HepG2 (cell line): ENCODE data around the gene PLS1. TPM values are rescaled to one million over a fixed set of nuclear protein-coding genes. Genes with fewer than 3 reads are reported as not detected.

ENCODE experiments used
- ARHGAP35 ChIP-seq: sonication (generic); formaldehyde crosslinking; IDR thresholded peaks from 2 replicates; pipeline ENCODE4 v1.9.0; 2022; ENCODE audit warnings: mild to moderate bottlenecking, inconsistent platforms, moderate library complexity, missing genetic modification reagents, borderline replicate concordance
- PRPF4 ChIP-seq: fragments of 200-400 bp; formaldehyde crosslinking; IDR thresholded peaks from 2 replicates; pipeline ENCODE4 v1.6.1; 2016; ENCODE audit warnings: low read length, low read depth; ENCODE audit not compliant: poor library complexity, severe bottlenecking
- U2AF1 ChIP-seq: fragments of 200-400 bp; formaldehyde crosslinking; optimal IDR thresholded peaks from 2 replicates; pipeline ENCODE3; 2017; ENCODE audit warnings: mild to moderate bottlenecking, low read depth, low read length
- ZNF460 ChIP-seq: sonication (generic); formaldehyde crosslinking; IDR thresholded peaks from 2 replicates; pipeline ENCODE4 v1.5.1; 2020; ENCODE audit warnings: missing genetic modification reagents, mild to moderate bottlenecking, borderline replicate concordance
- ZNF776 ChIP-seq: sonication (generic); formaldehyde crosslinking; IDR thresholded peaks from 2 replicates; pipeline ENCODE4 v1.4.0; 2020; ENCODE audit warnings: mild to moderate bottlenecking, missing genetic modification reagents
- polyA plus RNA-seq, 8 experiments: library from polyadenylated mRNA; depleted of rRNA in 3 of 8; stranded (reverse) in 7 of 8; unstranded in 1 of 8; fragments of >200 nt; fragmentation: Illumina TruSeq in 4 of 8; extraction: Trizol in 4 of 8; gene quantifications; 2 replicates each; pipeline versions ENCODE4 v1.2.1 to v1.2.3, GENCODE V29; 2011 to 2016; ENCODE audit warnings: low read depth in 4 of 8, missing spikeins in 1 of 8, mixed read lengths in 1 of 8; ENCODE audit not compliant: insufficient read depth in 1 of 8
- total RNA-seq, 5 experiments: library from RNA; depleted of rRNA; stranded (reverse); fragments of >200 nt; fragmentation: Illumina TruSeq; extraction: Trizol; gene quantifications; 2 replicates each; pipeline ENCODE4 v1.2.3, GENCODE V29; 2016; ENCODE audit warnings: low read depth in 1 of 5
- TF ChIP-seq, protein P1 (sequence below): sonication (generic); formaldehyde crosslinking; IDR thresholded peaks from 2 replicates; pipeline ENCODE4 v1.4.0; 2020; ENCODE audit warnings: mild to moderate bottlenecking, missing genetic modification reagents
- TF ChIP-seq, protein P2 (sequence below): sonication (generic); formaldehyde crosslinking; IDR thresholded peaks from 2 replicates; pipeline ENCODE4 v1.4.0; 2020; ENCODE audit warnings: missing genetic modification reagents, borderline replicate concordance
- TF ChIP-seq, protein P3 (sequence below): sonication (generic); formaldehyde crosslinking; IDR thresholded peaks from 2 replicates; pipeline ENCODE4 v1.4.0; 2020; ENCODE audit warnings: missing genetic modification reagents, borderline replicate concordance
- TF ChIP-seq, protein P4 (sequence below): sonication (generic); formaldehyde crosslinking; IDR thresholded peaks from 2 replicates; pipeline ENCODE4 v1.8.1; 2023; ENCODE audit warnings: mild to moderate bottlenecking, inconsistent platforms, moderate library complexity, missing genetic modification reagents, borderline replicate concordance
- TF ChIP-seq, protein P5 (sequence below): sonication (generic); formaldehyde crosslinking; IDR thresholded peaks from 2 replicates; pipeline ENCODE4 v1.5.0; 2020; ENCODE audit warnings: mild to moderate bottlenecking, missing genetic modification reagents, borderline replicate concordance

Gene PLS1
- total and polyA plus RNA-seq, 2 of the 13 experiments (the other 11 are each of a cell fraction or from before 2014, with no cell fraction given) = 11.2 to 21.1 TPM

DNA sequence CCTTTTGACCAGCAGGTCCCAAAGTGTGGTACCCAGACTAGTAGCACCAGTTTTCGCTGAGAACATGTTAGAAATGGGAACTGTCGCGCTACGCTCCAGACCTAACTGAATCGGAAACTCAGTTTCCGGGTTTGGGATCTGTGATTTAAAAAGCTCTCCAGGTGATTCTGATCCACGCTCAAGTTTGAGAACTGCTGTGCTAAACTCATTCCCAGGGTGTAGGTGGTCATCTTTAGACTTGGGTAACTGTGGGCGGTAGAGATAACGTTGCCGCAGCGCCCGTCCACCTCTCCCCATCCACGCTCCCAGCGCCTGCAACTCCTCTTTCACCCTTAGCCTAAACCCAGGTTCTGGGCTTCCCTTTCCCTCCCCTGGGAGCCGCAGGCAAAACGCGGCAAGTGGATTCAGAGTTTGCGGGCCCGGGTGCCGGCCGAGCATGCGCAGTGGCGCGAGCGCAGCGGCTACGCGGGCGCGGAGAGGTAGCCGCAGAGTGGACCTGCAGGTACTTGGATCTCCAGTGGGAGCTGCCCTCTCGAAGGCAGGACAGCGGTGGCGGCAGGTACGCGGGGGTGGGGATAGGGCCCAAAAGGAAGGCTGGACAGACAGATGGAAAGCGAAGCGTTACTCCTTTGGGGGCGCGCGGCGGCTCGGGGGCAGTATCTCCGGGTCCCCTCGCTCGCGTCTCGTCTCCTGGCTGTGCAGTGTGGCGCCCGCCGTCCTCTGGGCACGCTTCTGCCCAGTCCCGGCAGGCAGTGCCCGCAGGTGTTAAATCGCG is at the start of gene PLS1 (continued):
- peak; percentile 69 for TF ChIP-seq U2AF1
- TF ChIP-seq ZNF460 (CRISPR knock-in tag) = no peak; the same call in 1 of the 2 replicates
- TF ChIP-seq, protein P1, sequence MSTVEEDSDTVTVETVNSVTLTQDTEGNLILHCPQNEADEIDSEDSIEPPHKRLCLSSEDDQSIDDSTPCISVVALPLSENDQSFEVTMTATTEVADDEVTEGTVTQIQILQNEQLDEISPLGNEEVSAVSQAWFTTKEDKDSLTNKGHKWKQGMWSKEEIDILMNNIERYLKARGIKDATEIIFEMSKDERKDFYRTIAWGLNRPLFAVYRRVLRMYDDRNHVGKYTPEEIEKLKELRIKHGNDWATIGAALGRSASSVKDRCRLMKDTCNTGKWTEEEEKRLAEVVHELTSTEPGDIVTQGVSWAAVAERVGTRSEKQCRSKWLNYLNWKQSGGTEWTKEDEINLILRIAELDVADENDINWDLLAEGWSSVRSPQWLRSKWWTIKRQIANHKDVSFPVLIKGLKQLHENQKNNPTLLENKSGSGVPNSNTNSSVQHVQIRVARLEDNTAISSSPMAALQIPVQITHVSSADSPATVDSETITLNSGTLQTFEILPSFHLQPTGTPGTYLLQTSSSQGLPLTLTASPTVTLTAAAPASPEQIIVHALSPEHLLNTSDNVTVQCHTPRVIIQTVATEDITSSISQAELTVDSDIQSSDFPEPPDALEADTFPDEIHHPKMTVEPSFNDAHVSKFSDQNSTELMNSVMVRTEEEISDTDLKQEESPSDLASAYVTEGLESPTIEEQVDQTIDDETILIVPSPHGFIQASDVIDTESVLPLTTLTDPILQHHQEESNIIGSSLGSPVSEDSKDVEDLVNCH = no peak
- peak; percentile 83; the same call in 1 of the 2 replicates for TF ChIP-seq ARHGAP35 (CRISPR knock-in tag)
- TF ChIP-seq, protein P2, sequence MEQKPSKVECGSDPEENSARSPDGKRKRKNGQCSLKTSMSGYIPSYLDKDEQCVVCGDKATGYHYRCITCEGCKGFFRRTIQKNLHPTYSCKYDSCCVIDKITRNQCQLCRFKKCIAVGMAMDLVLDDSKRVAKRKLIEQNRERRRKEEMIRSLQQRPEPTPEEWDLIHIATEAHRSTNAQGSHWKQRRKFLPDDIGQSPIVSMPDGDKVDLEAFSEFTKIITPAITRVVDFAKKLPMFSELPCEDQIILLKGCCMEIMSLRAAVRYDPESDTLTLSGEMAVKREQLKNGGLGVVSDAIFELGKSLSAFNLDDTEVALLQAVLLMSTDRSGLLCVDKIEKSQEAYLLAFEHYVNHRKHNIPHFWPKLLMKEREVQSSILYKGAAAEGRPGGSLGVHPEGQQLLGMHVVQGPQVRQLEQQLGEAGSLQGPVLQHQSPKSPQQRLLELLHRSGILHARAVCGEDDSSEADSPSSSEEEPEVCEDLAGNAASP (CRISPR knock-in tag) = peak; percentile 75; the same call in 1 of the 2 replicates
- TF ChIP-seq, protein P3, sequence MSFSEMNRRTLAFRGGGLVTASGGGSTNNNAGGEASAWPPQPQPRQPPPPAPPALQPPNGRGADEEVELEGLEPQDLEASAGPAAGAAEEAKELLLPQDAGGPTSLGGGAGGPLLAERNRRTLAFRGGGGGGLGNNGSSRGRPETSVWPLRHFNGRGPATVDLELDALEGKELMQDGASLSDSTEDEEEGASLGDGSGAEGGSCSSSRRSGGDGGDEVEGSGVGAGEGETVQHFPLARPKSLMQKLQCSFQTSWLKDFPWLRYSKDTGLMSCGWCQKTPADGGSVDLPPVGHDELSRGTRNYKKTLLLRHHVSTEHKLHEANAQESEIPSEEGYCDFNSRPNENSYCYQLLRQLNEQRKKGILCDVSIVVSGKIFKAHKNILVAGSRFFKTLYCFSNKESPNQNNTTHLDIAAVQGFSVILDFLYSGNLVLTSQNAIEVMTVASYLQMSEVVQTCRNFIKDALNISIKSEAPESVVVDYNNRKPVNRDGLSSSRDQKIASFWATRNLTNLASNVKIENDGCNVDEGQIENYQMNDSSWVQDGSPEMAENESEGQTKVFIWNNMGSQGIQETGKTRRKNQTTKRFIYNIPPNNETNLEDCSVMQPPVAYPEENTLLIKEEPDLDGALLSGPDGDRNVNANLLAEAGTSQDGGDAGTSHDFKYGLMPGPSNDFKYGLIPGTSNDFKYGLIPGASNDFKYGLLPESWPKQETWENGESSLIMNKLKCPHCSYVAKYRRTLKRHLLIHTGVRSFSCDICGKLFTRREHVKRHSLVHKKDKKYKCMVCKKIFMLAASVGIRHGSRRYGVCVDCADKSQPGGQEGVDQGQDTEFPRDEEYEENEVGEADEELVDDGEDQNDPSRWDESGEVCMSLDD (CRISPR knock-in tag) = no peak; the same call in 1 of the 2 replicates
- TF ChIP-seq, protein P4, sequence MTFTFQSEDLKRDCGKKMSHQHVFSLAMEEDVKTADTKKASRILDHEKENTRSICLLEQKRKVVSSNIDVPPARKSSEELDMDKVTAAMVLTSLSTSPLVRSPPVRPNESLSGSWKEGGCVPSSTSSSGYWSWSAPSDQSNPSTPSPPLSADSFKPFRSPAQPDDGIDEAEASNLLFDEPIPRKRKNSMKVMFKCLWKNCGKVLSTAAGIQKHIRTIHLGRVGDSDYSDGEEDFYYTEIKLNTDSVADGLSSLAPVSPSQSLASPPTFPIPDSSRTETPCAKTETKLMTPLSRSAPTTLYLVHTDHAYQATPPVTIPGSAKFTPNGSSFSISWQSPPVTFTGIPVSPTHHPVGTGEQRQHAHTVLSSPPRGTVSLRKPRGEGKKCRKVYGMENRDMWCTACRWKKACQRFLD (CRISPR knock-in tag) = peak; percentile 48; the same call in 1 of the 2 replicates
- no peak for TF ChIP-seq PRPF4
- TF ChIP-seq, protein P5, sequence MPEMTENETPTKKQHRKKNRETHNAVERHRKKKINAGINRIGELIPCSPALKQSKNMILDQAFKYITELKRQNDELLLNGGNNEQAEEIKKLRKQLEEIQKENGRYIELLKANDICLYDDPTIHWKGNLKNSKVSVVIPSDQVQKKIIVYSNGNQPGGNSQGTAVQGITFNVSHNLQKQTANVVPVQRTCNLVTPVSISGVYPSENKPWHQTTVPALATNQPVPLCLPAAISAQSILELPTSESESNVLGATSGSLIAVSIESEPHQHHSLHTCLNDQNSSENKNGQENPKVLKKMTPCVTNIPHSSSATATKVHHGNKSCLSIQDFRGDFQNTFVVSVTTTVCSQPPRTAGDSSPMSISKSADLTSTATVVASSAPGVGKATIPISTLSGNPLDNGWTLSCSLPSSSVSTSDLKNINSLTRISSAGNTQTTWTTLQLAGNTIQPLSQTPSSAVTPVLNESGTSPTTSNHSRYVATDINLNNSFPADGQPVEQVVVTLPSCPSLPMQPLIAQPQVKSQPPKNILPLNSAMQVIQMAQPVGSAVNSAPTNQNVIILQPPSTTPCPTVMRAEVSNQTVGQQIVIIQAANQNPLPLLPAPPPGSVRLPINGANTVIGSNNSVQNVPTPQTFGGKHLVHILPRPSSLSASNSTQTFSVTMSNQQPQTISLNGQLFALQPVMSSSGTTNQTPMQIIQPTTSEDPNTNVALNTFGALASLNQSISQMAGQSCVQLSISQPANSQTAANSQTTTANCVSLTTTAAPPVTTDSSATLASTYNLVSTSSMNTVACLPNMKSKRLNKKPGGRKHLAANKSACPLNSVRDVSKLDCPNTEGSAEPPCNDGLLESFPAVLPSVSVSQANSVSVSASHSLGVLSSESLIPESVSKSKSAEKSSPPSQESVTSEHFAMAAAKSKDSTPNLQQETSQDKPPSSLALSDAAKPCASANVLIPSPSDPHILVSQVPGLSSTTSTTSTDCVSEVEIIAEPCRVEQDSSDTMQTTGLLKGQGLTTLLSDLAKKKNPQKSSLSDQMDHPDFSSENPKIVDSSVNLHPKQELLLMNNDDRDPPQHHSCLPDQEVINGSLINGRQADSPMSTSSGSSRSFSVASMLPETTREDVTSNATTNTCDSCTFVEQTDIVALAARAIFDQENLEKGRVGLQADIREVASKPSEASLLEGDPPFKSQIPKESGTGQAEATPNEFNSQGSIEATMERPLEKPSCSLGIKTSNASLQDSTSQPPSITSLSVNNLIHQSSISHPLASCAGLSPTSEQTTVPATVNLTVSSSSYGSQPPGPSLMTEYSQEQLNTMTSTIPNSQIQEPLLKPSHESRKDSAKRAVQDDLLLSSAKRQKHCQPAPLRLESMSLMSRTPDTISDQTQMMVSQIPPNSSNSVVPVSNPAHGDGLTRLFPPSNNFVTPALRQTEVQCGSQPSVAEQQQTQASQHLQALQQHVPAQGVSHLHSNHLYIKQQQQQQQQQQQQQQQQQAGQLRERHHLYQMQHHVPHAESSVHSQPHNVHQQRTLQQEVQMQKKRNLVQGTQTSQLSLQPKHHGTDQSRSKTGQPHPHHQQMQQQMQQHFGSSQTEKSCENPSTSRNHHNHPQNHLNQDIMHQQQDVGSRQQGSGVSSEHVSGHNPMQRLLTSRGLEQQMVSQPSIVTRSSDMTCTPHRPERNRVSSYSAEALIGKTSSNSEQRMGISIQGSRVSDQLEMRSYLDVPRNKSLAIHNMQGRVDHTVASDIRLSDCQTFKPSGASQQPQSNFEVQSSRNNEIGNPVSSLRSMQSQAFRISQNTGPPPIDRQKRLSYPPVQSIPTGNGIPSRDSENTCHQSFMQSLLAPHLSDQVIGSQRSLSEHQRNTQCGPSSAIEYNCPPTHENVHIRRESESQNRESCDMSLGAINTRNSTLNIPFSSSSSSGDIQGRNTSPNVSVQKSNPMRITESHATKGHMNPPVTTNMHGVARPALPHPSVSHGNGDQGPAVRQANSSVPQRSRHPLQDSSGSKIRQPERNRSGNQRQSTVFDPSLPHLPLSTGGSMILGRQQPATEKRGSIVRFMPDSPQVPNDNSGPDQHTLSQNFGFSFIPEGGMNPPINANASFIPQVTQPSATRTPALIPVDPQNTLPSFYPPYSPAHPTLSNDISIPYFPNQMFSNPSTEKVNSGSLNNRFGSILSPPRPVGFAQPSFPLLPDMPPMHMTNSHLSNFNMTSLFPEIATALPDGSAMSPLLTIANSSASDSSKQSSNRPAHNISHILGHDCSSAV (CRISPR knock-in tag) = no peak
- peak; percentile 40; the same call in 1 of the 2 replicates for TF ChIP-seq ZNF776 (CRISPR knock-in tag)
